HepG2 (cell line): ENCODE results near the gene LILRB3.

Experiments
- ATF2 ChIP-seq: sonication (generic); formaldehyde crosslinking; IDR thresholded peaks from 2 replicates; pipeline ENCODE4 v1.4.0; 2020; ENCODE audit warnings: missing genetic modification reagents
- FOXA3 ChIP-seq: IDR thresholded peaks from 2 replicates; pipeline ENCODE4 v1.6.1; 2016; ENCODE audit warnings: missing genetic modification reagents, missing compliant biosample characterization
- KLF13 ChIP-seq: sonication (generic); formaldehyde crosslinking; IDR thresholded peaks from 2 replicates; pipeline ENCODE4 v1.4.0; 2020; ENCODE audit warnings: mild to moderate bottlenecking, missing genetic modification reagents
- MXI1 ChIP-seq: IDR thresholded peaks from 3 replicates; pipeline ENCODE4 v1.6.1; 2012; ENCODE audit warnings: low read depth, low read length, inconsistent platforms, borderline replicate concordance
- NR1H2 ChIP-seq: sonication (generic); formaldehyde crosslinking; IDR thresholded peaks from 2 replicates; pipeline ENCODE4 v1.8.1; 2022; ENCODE audit warnings: low read depth, missing genetic modification reagents, borderline replicate concordance
- NR3C1 ChIP-seq: sonication (generic); formaldehyde crosslinking; IDR thresholded peaks from 2 replicates; pipeline ENCODE4 v1.4.0; 2020; ENCODE audit warnings: missing genetic modification reagents
- STAT6 ChIP-seq: sonication (generic); formaldehyde crosslinking; IDR thresholded peaks from 2 replicates; pipeline ENCODE4 v1.4.0; 2020; ENCODE audit warnings: missing genetic modification reagents, mild to moderate bottlenecking, borderline replicate concordance
- TF ChIP-seq, protein P1 (sequence below): sonication (generic); formaldehyde crosslinking; IDR thresholded peaks from 2 replicates; pipeline ENCODE4 v1.8.1; 2023; ENCODE audit warnings: mild to moderate bottlenecking, moderate library complexity, missing genetic modification reagents

DNA sequence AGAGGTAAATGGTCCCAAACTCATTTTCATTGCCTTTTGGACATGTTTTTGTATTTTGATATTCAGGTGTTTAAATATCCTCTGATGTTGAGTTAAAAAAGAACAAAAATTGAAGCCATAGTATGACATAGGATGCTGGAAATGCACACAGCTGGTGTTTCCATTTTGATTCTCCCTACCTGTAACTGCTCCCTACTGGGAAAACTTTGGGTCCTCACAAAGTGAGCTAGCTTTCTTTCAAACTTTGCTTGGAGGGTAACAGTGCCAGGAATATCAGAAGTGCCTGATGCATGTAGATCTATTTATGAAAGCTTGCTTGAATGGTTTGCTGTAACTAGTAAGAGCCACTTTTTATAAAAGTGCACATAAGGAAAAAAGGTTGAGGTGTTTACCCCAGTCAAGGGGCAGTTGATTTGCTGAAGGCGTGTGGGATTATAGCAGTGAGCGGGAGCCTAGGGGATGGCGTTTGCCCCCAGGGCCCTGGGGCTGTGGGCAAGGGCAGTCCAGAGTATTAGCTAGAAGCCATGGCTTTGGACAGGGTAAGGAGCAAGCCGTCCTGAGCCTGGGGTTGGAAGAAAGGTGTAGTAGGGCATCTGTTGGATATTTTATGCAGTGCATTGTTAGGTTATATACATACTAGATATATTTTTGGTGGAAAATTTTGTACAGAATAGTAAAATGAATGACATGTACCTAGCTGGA is 17.9 kb downstream of the LILRB3 start:
- no peak for TF ChIP-seq KLF13 (CRISPR knock-in tag)
- no peak for TF ChIP-seq STAT6 (CRISPR knock-in tag)
- TF ChIP-seq, protein P1, sequence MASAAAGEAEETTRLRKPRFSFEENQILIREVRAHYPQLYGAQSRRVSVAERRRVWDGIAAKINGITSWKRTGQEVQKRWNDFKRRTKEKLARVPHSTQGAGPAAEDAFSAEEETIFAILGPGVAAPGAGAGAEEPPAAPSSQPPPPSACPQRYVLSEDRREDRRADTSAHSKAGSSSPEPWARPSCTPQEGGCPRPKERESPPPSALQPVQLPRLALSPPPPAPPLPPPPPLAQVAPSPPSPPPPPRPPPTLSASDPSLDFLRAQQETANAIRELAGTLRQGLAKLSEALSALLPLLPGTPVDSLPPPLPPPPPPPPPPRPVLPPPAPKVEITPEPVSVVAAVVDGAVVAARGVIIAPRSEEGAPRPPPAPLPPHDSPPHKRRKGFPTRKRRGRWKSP (CRISPR knock-in tag) = no peak
- no peak for TF ChIP-seq MXI1
- no peak for TF ChIP-seq NR1H2 (CRISPR knock-in tag)
- no peak for TF ChIP-seq FOXA3 (CRISPR knock-in tag)
- TF ChIP-seq ATF2 (CRISPR knock-in tag) = no peak
- no peak for TF ChIP-seq NR3C1 (CRISPR knock-in tag)
